ENCODE results near the gene ADAT3. TPM values are rescaled to one million over a fixed set of nuclear protein-coding genes. Genes with fewer than 3 reads are reported as not detected.

ADAT3 gene
- total RNA-seq, 1 donor from 2014 or later, result 6.3 TPM

GRCh38 chr19:1865172-1866010 lies 39.8 kb upstream of the ADAT3 start:
- Histone ChIP-seq H3K36me3 (no peaks in the 10 kb centered on the region), H3K27ac (peak overlapping the region; percentile 86), H3K4me1 (peaks cover 26% of the 10 kb centered on the region), H3K4me3 (peak overlapping the region; percentile 88), H3K9me3 (no peaks in the 10 kb centered on the region), H3K27me3 (no peaks in the 10 kb centered on the region)
- intact Hi-C loops (cut with DNase I), result no loop called here
- ATAC-seq (no peak), DNase-seq (no peak)
- TF ChIP-seq, protein P1, sequence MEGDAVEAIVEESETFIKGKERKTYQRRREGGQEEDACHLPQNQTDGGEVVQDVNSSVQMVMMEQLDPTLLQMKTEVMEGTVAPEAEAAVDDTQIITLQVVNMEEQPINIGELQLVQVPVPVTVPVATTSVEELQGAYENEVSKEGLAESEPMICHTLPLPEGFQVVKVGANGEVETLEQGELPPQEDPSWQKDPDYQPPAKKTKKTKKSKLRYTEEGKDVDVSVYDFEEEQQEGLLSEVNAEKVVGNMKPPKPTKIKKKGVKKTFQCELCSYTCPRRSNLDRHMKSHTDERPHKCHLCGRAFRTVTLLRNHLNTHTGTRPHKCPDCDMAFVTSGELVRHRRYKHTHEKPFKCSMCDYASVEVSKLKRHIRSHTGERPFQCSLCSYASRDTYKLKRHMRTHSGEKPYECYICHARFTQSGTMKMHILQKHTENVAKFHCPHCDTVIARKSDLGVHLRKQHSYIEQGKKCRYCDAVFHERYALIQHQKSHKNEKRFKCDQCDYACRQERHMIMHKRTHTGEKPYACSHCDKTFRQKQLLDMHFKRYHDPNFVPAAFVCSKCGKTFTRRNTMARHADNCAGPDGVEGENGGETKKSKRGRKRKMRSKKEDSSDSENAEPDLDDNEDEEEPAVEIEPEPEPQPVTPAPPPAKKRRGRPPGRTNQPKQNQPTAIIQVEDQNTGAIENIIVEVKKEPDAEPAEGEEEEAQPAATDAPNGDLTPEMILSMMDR (IDR thresholded peaks at IDR 0.05), result no peak

DNA sequence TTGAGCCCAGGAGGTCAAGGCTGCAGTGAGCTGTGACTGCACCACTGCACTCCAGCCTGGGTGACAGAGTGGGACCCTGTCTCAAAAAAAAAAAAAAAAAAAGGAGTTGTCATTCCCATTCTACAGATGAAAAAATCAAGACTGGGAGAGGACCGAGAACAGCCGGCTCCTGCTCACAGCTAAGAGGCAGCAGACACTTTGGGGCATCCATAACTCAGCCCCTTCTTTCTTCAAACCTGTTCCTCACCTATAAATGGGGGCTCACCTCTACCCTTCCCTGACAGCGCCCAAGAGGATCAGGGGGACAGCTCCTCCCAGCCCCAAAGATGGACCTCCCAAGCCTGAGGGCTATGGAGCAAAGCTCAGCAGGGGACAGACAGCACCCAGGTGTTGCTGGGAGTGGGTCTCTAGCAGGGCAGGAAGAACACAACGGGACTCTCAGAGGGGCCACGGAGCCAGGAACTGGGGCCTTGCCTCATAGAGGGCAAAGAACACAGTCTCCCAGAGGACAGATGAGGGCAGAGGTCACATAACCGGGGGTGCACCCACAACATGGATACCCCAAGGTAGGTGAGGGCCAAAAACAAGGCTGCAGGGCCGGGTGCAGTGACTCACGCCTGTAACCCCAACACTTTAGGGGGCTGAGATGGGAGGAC lies 38.4 kb upstream of the ADAT3 start:
- Histone ChIP-seq H3K36me3 (peaks cover 11% of the 10 kb centered on the region), H3K27ac (no peak overlapping the region), H3K4me1 (peaks cover 15% of the 10 kb centered on the region), H3K27me3 (no peaks in the 10 kb centered on the region), H3K9me3 (no peaks in the 10 kb centered on the region), H3K4me3 (no peak overlapping the region)
- intact Hi-C loops (cut with DNase I), result no loop called here
- ATAC-seq (no peak), DNase-seq (no peak)
- TF ChIP-seq, protein P1 (IDR thresholded peaks at IDR 0.05), result no peak

GRCh38 chr19:1867349-1867724 lies 37.9 kb upstream of the ADAT3 start:
- Histone ChIP-seq H3K4me3 (no peak overlapping the region), H3K4me1 (peaks cover 13% of the 10 kb centered on the region), H3K36me3 (peaks cover 15% of the 10 kb centered on the region), H3K27ac (no peak overlapping the region), H3K27me3 (no peaks in the 10 kb centered on the region), H3K9me3 (no peaks in the 10 kb centered on the region)
- ATAC-seq (no peak), DNase-seq (no peak)
- TF ChIP-seq, protein P1 (IDR thresholded peaks at IDR 0.05), result no peak
- intact Hi-C loops (cut with DNase I), result no loop called here

DNA sequence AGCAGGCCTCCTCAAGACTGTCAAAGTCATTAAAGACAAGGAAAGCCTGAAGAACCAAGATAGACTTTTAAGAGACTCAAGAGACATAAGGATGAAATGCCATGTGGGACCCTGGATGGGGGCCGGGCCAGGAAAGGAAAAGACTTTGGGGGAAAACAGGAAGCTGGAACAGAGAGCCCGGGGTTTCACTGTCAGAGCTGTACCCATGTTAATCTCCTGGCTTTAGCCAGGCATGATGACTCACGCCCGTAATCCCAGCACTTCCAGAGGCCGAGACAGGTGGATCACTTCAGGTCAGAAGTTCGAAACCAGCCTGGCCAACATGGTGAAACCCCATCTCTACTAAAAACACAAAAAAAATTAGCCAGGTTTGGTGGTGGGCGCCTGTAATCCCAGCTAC lies 36.2 kb upstream of the ADAT3 start:
- peaks cover 28% of the 10 kb centered on the region for H3K4me1 ChIP-seq
- H3K27me3 ChIP-seq, result no peaks in the 10 kb centered on the region
- intact Hi-C loops (cut with DNase I), result no loop called here
- TF ChIP-seq, protein P1 (IDR thresholded peaks at IDR 0.05), result no peak
- H3K27ac ChIP-seq, result no peak overlapping the region
- H3K9me3 ChIP-seq, result no peaks in the 10 kb centered on the region
- no peak overlapping the region for H3K4me3 ChIP-seq
- ATAC-seq, result no peak
- peaks cover 24% of the 10 kb centered on the region for H3K36me3 ChIP-seq
- no peak for DNase-seq

DNA sequence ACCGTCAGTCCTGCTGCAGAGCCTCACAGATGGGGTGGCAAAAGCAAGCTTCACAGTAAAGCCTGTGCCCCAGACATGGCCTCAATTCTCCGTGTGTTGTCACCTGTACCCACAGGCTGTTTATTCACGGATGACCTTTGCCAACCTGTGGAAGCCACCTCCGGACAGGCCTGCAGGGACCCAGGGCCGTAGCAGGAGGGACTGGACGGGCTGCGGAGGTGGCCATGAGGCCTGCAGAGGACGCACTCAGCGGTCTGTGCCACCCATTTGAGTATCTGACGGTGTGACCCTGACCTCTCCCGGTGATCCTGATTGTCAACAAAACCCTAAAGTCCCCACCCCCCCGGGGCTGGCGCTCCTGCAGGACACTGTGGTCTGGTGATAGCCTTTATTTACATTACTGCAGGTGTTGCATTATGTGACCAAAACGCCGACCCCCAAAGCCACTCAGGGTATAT lies 34.0 kb upstream of the ADAT3 start:
- Histone ChIP-seq H3K4me1 (peaks cover 31% of the 10 kb centered on the region), H3K9me3 (no peaks in the 10 kb centered on the region), H3K27ac (no peak overlapping the region), H3K27me3 (no peaks in the 10 kb centered on the region), H3K4me3 (no peak overlapping the region), H3K36me3 (peaks cover 24% of the 10 kb centered on the region)
- DNase-seq, result no peak
- intact Hi-C loops (cut with DNase I), result no loop called here
- TF ChIP-seq, protein P1 (IDR thresholded peaks at IDR 0.05), result no peak
- no peak for ATAC-seq

Data from upper lobe of right lung (tissue), 1 donor.